CD4-positive, alpha-beta T cell treated with Interleukin-15 for 4 hours (primary cell): ENCODE data around the gene ALG9.
A peak's percentile ranks its signal among the peaks of the same experiment; 100 is the strongest.

Experiments
- DNase-seq: peaks from one replicate; pipeline ENCODE4 v3.0.0-alpha.2; 2020; ENCODE audit warnings: low spot score

Gene ALG9

GRCh38 chr11:111879637-111879960 lies 8.2 kb upstream of the ALG9 start:
- no peak for DNase-seq

DNA sequence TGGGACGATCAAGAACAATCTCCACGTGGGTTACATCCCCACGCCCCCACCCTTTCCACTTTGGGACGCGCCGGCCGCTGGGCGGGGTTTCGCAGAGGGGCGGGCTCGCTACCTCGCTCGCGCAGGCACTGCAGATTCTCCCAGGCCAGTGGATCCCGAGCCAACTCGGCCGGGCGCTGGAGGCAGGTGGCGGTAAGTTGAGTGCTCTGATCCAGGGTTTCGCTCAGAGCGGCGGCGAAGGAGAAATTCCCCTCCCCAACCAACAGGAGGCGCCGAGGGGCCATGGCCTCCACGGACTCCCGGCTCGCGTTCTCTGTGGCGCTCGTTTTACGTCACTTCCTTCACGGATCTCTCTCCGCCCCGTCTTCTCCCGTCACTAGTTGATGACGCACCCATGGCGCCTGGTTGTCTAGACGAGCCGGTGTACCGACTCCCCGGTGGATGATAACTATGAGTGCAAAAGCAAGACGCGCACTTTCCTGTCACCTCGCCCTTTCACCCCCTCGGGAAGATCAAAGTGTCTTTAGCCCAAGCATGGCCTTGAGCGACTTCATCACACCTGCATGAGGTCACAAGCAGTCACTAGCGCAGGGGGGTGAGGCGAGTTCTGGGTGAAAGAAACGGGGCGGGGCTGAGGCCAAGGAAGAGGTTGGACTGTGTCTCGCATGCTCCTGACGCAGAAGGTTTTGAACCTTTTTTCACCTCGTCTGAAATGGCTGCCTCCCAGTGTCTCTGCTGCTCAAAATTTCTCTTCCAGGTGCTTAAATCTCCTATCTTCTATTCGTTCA lies 7.7 kb upstream of the ALG9 start, which contains the start of the genes CFAP68 and FDXACB1:
Gene CFAP68, plus strand, starts transcription at position 693 of the 788 bp plus-strand sequence. Its CDS starts 20 bp downstream, at position 713.
Gene FDXACB1, minus strand, starts transcription at position 317 of the 788 bp plus-strand sequence. Its CDS starts 33 bp downstream, at position 284.
- peak; percentile 93 for DNase-seq

- no peak for DNase-seq
These were observed 7.0 kb upstream of the ALG9 start for GRCh38 chr11:111878385-111878848.

- no peak for DNase-seq
These were observed 346 bp upstream of the ALG9 start for GRCh38 chr11:111871693-111872161.

DNA sequence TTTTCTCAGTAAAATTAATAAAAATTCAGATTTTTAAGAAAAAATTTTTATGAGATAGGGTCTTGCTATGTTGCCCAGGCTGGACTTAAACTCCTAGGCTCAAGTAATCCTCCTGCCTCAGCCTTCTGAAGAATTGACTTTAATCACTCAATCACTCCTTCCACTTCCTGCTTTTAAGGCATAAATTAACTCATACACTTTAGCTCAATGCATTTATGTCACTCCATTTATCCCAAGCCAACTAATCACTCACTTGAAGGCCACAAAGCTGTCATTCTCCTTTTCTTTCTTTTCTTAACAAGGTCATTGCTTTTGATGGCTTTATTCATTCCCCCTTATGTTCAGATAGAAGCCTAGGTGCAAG lies 877 bp downstream of the ALG9 start:
- no peak for DNase-seq

DNA sequence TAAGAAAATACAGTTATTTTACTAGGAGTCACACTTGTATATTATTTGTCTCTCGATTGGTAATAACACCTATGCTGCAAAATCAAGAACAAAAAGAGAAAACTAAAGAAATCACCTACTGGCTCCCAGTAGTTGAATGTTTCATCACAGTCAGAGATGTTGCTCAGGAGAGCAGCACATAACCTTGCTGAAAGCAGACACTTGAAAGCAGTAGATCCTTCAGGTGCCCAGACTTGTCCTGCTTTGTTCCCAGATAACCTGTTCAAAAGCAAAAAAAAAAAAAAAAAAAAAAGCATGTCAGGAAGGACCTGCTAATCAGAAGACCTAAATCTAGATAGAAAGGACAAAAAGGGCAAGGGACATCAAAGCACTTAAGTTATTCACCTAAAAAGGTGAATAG lies 1.3 kb downstream of the ALG9 start:
- no peak for DNase-seq

DNA sequence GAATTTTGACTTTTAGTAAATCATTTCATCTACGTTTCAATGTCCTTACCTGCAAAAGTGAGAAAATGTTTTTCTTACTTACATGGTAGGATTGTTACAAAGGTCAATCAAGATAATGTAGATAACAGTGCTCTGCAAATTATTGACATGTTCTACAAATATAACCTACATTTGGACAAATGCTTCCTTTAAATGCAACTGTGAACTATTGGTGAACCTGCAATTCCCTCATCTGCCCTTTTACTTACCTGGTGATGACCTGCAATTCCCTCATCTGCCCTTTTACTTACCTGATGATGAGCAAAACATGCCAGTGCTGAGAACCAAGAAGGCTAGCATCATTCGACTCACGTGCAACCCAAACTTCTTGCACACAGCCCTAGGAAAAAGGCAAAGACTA lies 11.1 kb downstream of the ALG9 start:
- DNase-seq, result no peak

GRCh38 chr11:111855506-111855905 lies 15.9 kb downstream of the ALG9 start:
- no peak for DNase-seq

GRCh38 chr11:111852103-111852502 lies 19.3 kb downstream of the ALG9 start:
- no peak for DNase-seq

DNA sequence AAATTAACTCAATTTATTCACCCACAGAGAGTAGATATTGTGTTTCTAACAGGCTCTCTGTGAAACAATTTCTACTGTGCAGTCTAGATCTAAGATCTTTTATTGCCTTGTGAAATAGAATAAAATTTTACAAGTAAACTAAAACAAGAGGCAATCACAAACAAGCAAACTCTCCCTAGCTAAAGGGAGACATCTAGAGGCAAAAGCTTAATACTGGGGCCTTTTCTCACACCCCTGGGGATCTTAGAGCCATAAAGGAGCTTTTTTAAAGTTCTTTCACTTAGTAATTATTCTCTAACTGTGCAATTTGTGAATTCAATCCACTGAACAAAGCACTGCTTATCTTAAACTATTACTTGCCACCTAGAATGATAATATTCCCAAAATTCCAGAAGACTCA lies 19.7 kb downstream of the ALG9 start:
- no peak for DNase-seq

GRCh38 chr11:111851067-111851466 lies 20.3 kb downstream of the ALG9 start:
- DNase-seq, result no peak

DNA sequence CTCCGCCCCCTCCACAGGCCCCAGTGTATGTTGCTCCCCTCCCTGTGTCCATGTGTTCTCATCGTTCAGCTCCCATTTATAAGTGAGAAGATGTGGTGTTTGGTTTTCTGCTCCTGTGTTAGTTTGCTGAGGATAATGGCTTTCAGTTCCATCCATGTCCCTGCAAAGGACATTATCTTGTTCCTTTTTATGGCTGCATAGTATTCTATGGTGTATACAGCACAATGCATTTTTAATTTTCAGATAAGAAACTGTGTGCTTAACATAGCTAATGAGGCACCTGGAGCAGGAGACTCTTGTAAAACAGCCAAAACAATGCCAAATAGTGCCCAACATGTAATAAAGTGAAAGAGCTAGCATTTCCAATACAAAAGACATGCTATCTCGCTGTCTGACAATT lies 21.8 kb downstream of the ALG9 start:
- DNase-seq, result no peak

DNA sequence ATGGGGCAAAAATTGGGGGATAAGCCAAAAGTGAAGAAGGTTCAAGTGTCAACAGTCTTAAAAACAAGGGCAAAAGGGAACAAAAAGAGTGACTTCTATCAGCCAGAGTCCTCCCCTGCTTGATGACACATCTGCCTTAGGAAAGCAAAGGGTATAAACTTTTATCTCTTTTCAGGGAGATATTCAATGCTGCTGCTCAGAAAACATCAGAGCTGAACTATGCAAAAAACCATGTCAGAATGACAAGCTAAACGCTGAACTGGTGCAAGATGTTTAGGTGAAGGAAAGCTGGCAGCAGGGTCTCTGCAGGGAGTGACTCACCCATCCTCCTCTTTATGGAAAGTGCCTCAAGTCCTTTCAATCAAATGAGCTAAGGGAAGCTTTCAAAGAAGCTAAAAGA lies 24.7 kb downstream of the ALG9 start:
- DNase-seq, result no peak

DNA sequence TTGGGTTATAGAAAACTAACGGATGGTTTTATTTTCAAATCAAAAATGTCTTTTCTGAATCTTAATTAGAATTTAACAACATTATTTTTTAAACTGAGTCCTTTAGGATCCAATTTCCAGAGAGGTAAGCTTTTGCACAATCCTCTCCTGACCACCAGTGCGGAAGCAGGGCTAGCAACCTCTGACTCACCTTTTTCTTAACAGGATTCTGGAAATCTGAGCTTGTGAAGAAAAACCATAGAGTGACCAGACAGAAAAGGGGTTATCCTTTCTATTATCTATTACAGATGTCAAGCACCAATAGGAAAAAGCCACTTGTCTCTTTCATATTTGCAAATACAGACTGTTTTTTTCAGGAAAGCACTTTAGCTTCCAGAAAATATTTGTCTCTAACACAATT lies 25.3 kb downstream of the ALG9 start:
- no peak for DNase-seq

- DNase-seq, result no peak
These were observed 25.9 kb downstream of the ALG9 start for GRCh38 chr11:111845276-111846028.

DNA sequence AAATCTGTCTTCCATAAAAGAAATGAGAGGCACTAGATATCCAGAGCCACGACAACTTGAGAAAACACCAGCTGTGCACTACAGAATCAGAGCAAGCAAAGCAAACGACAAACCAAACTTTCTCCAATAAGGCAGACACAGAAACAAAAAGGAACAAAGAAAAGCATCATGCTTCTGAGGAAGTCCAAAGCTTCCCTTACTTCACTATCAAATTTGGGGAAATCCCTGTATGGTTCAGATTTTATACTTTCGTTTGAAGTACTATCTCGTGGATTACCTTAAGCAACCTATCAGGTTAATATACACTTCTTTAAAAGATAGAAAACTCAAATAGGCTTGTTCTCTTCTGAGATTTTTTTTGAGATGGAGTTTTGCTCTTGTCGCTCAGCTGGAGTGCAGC lies 27.7 kb downstream of the ALG9 start:
- DNase-seq, result no peak

GRCh38 chr11:111841370-111842053 lies 29.9 kb downstream of the ALG9 start:
- peak; percentile 83 for DNase-seq

- DNase-seq, result no peak
These were observed 31.2 kb downstream of the ALG9 start for GRCh38 chr11:111840143-111840542.

DNA sequence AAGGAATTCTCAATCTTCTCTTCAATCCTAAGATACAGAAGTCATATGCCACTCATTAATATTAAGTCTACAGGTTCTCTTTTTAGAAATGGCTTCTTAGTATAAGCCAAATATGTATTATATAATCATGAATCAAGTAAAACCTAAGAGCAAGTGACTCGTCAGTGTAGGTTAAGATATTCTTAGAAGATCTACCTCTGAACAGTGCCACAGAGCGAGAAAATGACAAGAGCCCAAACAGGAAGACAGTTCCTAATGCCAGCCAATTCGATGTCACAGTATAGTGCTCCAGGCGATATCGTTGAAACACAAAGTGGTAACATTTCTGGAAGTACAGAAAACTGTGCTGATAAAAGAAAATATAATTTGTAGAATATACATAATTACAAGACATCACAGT lies 33.3 kb downstream of the ALG9 start:
- DNase-seq, result no peak

GRCh38 chr11:111837366-111837891 lies 34.0 kb downstream of the ALG9 start:
- no peak for DNase-seq

DNA sequence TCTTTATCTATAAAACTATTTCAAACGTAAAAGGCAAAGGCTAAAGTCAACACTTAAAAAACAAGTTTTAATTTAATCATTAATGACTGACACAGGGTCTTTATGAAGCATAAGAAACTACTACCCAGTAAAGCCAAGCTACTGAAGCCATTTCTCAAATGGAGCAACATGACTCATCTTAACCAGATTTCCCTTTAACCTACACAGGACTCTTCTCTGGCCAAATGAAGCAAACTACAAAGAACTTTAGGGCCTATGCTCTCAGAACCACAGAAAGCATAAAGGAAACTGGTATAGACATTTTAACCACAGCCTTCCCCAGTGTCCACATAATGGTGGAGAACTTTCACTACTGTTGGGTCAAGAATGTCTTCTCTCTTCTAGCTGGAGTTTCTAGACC lies 34.7 kb downstream of the ALG9 start:
- no peak for DNase-seq

DNA sequence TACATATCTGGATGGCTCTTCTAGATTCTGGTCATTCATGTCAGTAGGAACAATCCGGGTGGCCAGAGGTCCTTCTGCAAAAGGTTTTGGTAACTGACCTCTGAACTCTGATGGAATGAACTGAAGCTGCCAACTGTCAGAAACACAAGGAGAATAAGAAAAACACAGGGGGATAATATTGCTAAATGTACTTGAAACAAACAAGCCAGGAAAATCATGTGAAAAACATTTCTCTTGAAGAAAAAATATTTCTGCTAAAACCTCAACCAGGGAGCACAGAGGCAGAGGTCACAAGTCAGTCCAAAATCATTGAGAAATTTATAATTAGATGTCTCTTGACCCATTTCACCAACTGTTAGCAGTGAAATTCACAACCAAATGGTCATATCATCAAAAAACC lies 35.2 kb downstream of the ALG9 start:
- DNase-seq, result no peak
